HepG2 (cell line): Measurements from ENCODE around the gene MSI2. TPM values are rescaled to one million over a fixed set of nuclear protein-coding genes. Genes with fewer than 3 reads are reported as not detected.

Source experiments
- BATF2 ChIP-seq: sonication (generic); formaldehyde crosslinking; IDR thresholded peaks from 2 replicates; pipeline ENCODE4 v1.8.0; 2022; ENCODE audit warnings: mild to moderate bottlenecking, missing genetic modification reagents, moderate library complexity
- DDIT3 ChIP-seq: sonication (generic); formaldehyde crosslinking; IDR thresholded peaks from 2 replicates; pipeline ENCODE4 v1.4.0; 2020; ENCODE audit warnings: mild to moderate bottlenecking, missing genetic modification reagents
- ELF3 ChIP-seq: IDR thresholded peaks from 2 replicates; pipeline ENCODE4 v1.6.1; 2016; ENCODE audit warnings: missing genetic modification reagents, missing compliant biosample characterization
- FLYWCH1 ChIP-seq: sonication (generic); formaldehyde crosslinking; IDR thresholded peaks from 2 replicates; pipeline ENCODE4 v1.8.1; 2023; ENCODE audit warnings: mild to moderate bottlenecking, missing genetic modification reagents
- GTF3A ChIP-seq: sonication (generic); formaldehyde crosslinking; conservative IDR thresholded peaks from 2 replicates; pipeline ENCODE4 v1.4.0; 2020; ENCODE audit warnings: mild to moderate bottlenecking, missing genetic modification reagents
- KAT2B ChIP-seq: fragments of 150-350 bp; IDR thresholded peaks from 2 replicates; pipeline ENCODE4 v1.6.1; 2014; ENCODE audit warnings: low read depth, low read length, borderline replicate concordance
- MXI1 ChIP-seq: IDR thresholded peaks from 3 replicates; pipeline ENCODE4 v1.6.1; 2012; ENCODE audit warnings: low read depth, low read length, inconsistent platforms, borderline replicate concordance
- NCOR1 ChIP-seq: fragments of 200-600 bp; sonication (generic); IDR thresholded peaks from 2 replicates; pipeline ENCODE4 v1.7.0; 2017; ENCODE audit warnings: antibody characterized with exemption, low read length, borderline replicate concordance
- PAF1 ChIP-seq: IDR thresholded peaks from 2 replicates; pipeline ENCODE4 v1.6.1; 2016; ENCODE audit warnings: missing genetic modification reagents, missing compliant biosample characterization
- PITX1 ChIP-seq: sonication (generic); formaldehyde crosslinking; IDR thresholded peaks from 2 replicates; pipeline ENCODE4 v1.5.1; 2020; ENCODE audit warnings: mild to moderate bottlenecking, missing genetic modification reagents
- SOX13 ChIP-seq, 3 experiments: fragments of 450-650 bp in 1 of 3; sonication (generic) in 1 of 3; formaldehyde crosslinking in 1 of 3; IDR thresholded peaks in 2 of 3; conservative IDR thresholded peaks in 1 of 3; 2 replicates each; pipeline versions ENCODE4 v1.5.0 to v1.6.1; 2016 to 2020; ENCODE audit warnings: antibody characterized with exemption in 1 of 3, mild to moderate bottlenecking in 1 of 3, missing compliant biosample characterization in 1 of 3, missing genetic modification reagents in 1 of 3, moderate library complexity in 1 of 3
- SPEN ChIP-seq: sonication (generic); formaldehyde crosslinking; IDR thresholded peaks from 2 replicates; pipeline ENCODE4 v1.5.1; 2020; ENCODE audit warnings: low read depth, mild to moderate bottlenecking, missing genetic modification reagents
- SRSF9 ChIP-seq: fragments of 200-400 bp; formaldehyde crosslinking; IDR thresholded peaks from 2 replicates; pipeline ENCODE4 v1.6.1; 2018; ENCODE audit warnings: borderline replicate concordance, mild to moderate bottlenecking, low read depth, low read length; ENCODE audit not compliant: insufficient read depth, poor library complexity, severe bottlenecking
- SYNCRIP ChIP-seq: fragments of 200-400 bp; formaldehyde crosslinking; IDR thresholded peaks from 2 replicates; pipeline ENCODE4 v1.6.1; 2018; ENCODE audit warnings: mild to moderate bottlenecking, low read depth, low read length; ENCODE audit not compliant: insufficient read depth
- TMF1 ChIP-seq: sonication (generic); formaldehyde crosslinking; IDR thresholded peaks from 2 replicates; pipeline ENCODE4 v1.8.1; 2022; ENCODE audit warnings: low read depth, missing genetic modification reagents
- ZNF501 ChIP-seq: sonication (generic); formaldehyde crosslinking; IDR thresholded peaks from 2 replicates; pipeline ENCODE4 v1.5.1; 2020; ENCODE audit warnings: mild to moderate bottlenecking, moderate library complexity, missing genetic modification reagents
- ZNF512 ChIP-seq: sonication (generic); formaldehyde crosslinking; IDR thresholded peaks from 2 replicates; pipeline ENCODE4 v1.4.0; 2020; ENCODE audit warnings: mild to moderate bottlenecking, missing genetic modification reagents
- ZNF512B ChIP-seq: sonication (generic); formaldehyde crosslinking; IDR thresholded peaks from 2 replicates; pipeline ENCODE4 v1.5.1; 2020; ENCODE audit warnings: missing genetic modification reagents, mild to moderate bottlenecking, borderline replicate concordance
- ZNF768 ChIP-seq: sonication (generic); formaldehyde crosslinking; IDR thresholded peaks from 2 replicates; pipeline ENCODE4 v1.4.0; 2020; ENCODE audit warnings: missing genetic modification reagents
- ZSCAN25 ChIP-seq: sonication (generic); formaldehyde crosslinking; IDR thresholded peaks from 2 replicates; pipeline ENCODE4 v1.8.0; 2022; ENCODE audit warnings: mild to moderate bottlenecking, missing genetic modification reagents
- polyA plus RNA-seq, 8 experiments: library from polyadenylated mRNA; depleted of rRNA in 3 of 8; stranded (reverse) in 7 of 8; unstranded in 1 of 8; fragments of >200 nt; fragmentation: Illumina TruSeq in 4 of 8; extraction: Trizol in 4 of 8; gene quantifications; 2 replicates each; pipeline versions ENCODE4 v1.2.1 to v1.2.3, GENCODE V29; 2011 to 2016; ENCODE audit warnings: low read depth in 4 of 8, missing spikeins in 1 of 8, mixed read lengths in 1 of 8; ENCODE audit not compliant: insufficient read depth in 1 of 8
- total RNA-seq, 5 experiments: library from RNA; depleted of rRNA; stranded (reverse); fragments of >200 nt; fragmentation: Illumina TruSeq; extraction: Trizol; gene quantifications; 2 replicates each; pipeline ENCODE4 v1.2.3, GENCODE V29; 2016; ENCODE audit warnings: low read depth in 1 of 5

The MSI2 gene
- total and polyA plus RNA-seq, 2 of the 13 experiments (the other 11 are each of a cell fraction or from before 2014, with no cell fraction given), result 77.5 to 78.4 TPM

GRCh38 chr17:57577751-57578607 is 321.7 kb downstream of the MSI2 start (continued):
- TF ChIP-seq TMF1, result 0 out of 2 replicates have a peak, but pooled peaks have one; percentile 1
- TF ChIP-seq PITX1, result peak; percentile 93
- TF ChIP-seq KAT2B, result no peak
- no peak for TF ChIP-seq ZNF768 (CRISPR knock-in tag)
- TF ChIP-seq SYNCRIP, result no peak
- peak; percentile 39; the same call in 1 of the 2 replicates for TF ChIP-seq ZSCAN25 (CRISPR knock-in tag)
- no peak for TF ChIP-seq ZNF512 (CRISPR knock-in tag)
- no peak for TF ChIP-seq SPEN (CRISPR knock-in tag)
- TF ChIP-seq GTF3A (CRISPR knock-in tag), result no peak
- TF ChIP-seq ZNF512B, result peak; percentile 29; the same call in 1 of the 2 replicates
- no peak for TF ChIP-seq MXI1
- no peak for TF ChIP-seq DDIT3 (CRISPR knock-in tag)
- peak; percentile 88 for TF ChIP-seq ELF3 (CRISPR knock-in tag)
- no peak for TF ChIP-seq PAF1 (CRISPR knock-in tag)
- TF ChIP-seq NCOR1, result peak; percentile 86
- TF ChIP-seq FLYWCH1 (CRISPR knock-in tag), result no peak; the same call in 1 of the 2 replicates
- TF ChIP-seq ZNF501 (CRISPR knock-in tag), result no peak
- no peak for TF ChIP-seq SRSF9
- TF ChIP-seq BATF2 (CRISPR knock-in tag), result no peak
- peak; percentile 95 for TF ChIP-seq SOX13 (IDR thresholded peaks at IDR 0.05)
- TF ChIP-seq SOX13 (CRISPR knock-in tag; conservative IDR thresholded peaks at IDR 0.05 in 1 of 2, IDR thresholded peaks at IDR 0.05 in 1 of 2), result peak in 1 of 2 experiments; percentile 99; a peak in 2 of 4 replicates
